Heart left ventricle (tissue), 16 donors: Measurements from ENCODE around the gene SNX11. TPM values are rescaled to one million over a fixed set of nuclear protein-coding genes. Genes with fewer than 3 reads are reported as not detected.

Experiments used
- ATAC-seq, 4 donors: fragments of 200-7000 bp; cut with Tn5 transposase; one replicate each; pipeline ENCODE4 v1.9.1; 2020 to 2022; ENCODE audit warnings: moderate library complexity in 4 of 4, mild to moderate bottlenecking in 3 of 4, moderate number of reproducible peaks in 1 of 4
- DNase-seq, 5 donors: peaks; one replicate each; pipeline ENCODE4 v3.0.0-alpha.2; 2020
- H3K27ac ChIP-seq, 12 donors: fragments of 200-600 bp; sonication (generic) in 4 of 12; one replicate each; pipeline versions ENCODE4 v1.5.0 to v1.8.0; 2016 to 2022; ENCODE audit warnings: mild to moderate bottlenecking in 2 of 12
- H3K27me3 ChIP-seq, 9 donors: fragments of 200-600 bp; sonication (generic) in 2 of 9; one replicate each; pipeline versions ENCODE4 v1.5.1 to v1.8.0; 2016 to 2022; ENCODE audit warnings: mild to moderate bottlenecking in 3 of 9
- H3K36me3 ChIP-seq, 9 donors: fragments of 200-600 bp; sonication (generic) in 2 of 9; one replicate each; pipeline versions ENCODE4 v1.5.0 to v1.8.0; 2018 to 2022; ENCODE audit warnings: mild to moderate bottlenecking in 2 of 9
- H3K4me1 ChIP-seq, 12 donors: fragments of 200-600 bp; sonication (generic) in 4 of 12; one replicate each; pipeline versions ENCODE4 v1.5.0 to v1.8.0; 2016 to 2022; ENCODE audit warnings: mild to moderate bottlenecking in 3 of 12
- H3K4me3 ChIP-seq, 12 donors: fragments of 200-600 bp; sonication (generic) in 4 of 12; one replicate each; pipeline versions ENCODE4 v1.5.0 to v1.8.0; 2017 to 2022; ENCODE audit warnings: mild to moderate bottlenecking in 9 of 12, moderate library complexity in 4 of 12
- H3K9me3 ChIP-seq, 12 donors: fragments of 200-600 bp; sonication (generic) in 4 of 12; one replicate each; pipeline versions ENCODE4 v1.5.0 to v1.8.0; 2016 to 2022; ENCODE audit warnings: mild to moderate bottlenecking in 1 of 12
- POLR2A ChIP-seq, 2 donors: fragments of 450-650 bp; IDR thresholded peaks; one replicate each; pipeline ENCODE4 v1.6.1; 2017; ENCODE audit warnings: antibody characterized with exemption in 2 of 2, mild to moderate bottlenecking in 2 of 2, moderate library complexity in 2 of 2
- WGBS, 4 donors: extraction: QIAGEN DNeasy Blood & Tissue Kit in 2 of 4; methylation state at CpG; one replicate each; pipeline versions ENCODE4 v1.1.5 to v1.1.7; 2013 to 2018; 5-methylcytosine and 5-hydroxymethylcytosine counted together
- intact Hi-C, 10 donors: fragments of 100-400 bp; cut with DNase I; formaldehyde crosslinking; loops; one replicate each; pipeline versions ENCODE4 v1.11.1 to v1.14.2; 2022
- polyA plus RNA-seq, 2 donors: library from polyadenylated mRNA; stranded (reverse); fragments of 200-250 nt; gene quantifications; one replicate each; pipeline ENCODE4 v1.2.3, GENCODE V29; 2013
- total RNA-seq, 9 donors: library from RNA; depleted of rRNA in 2 of 9; stranded (reverse); fragments of >200 nt in 2 of 9; fragmentation: NEBNext Ultra II Directional in 3 of 9; extraction: Animal tissue kit (Norgen Biotek cat#: 25700) in 3 of 9; gene quantifications; one replicate each; pipeline versions ENCODE4 v1.1.0 to v1.2.4, GENCODE V29; 2016 to 2023
- TF ChIP-seq, protein P1 (sequence below), 12 donors: fragments of 200-600 bp; sonication (generic) in 4 of 12; IDR thresholded peaks; one replicate each; pipeline versions ENCODE4 v1.5.0 to v1.8.0; 2018 to 2022; ENCODE audit warnings: antibody characterized with exemption in 12 of 12, mild to moderate bottlenecking in 5 of 12
- donor health status: ischemic (EF 13 %, LVEDD 7.1; RV severe dilation, severe dysfunction).
- donor health status: healthy with polysubstance abuse.
- donor health status: DM: no; HTN: yes; CAD: no.
- donor health status: DM: no; HTN: no; CAD: no.
- donor health status: ischemic (EF 25% LVEDD 6.9; RV normal size, moderate dysfunction).
- donor health status: ischemic (EF 25% LVEDD 5.7; RV mildly dilated, moderate dysfunction).
- donor health status: healthy.
- donor health status: DM: yes; HTN: yes; CAD: no.
- donor health status: ischemic (EF 35%, LVEDD 5.7; RV mildly dilated, moderate dysfunction).
- donor health status: nonischemic (EF 11% LVEDD 7.7; RV severe dilation, severe dysfunction).
- donor health status: DM: yes; HTN: yes; CAD: no.
- donor health status: PGD.
- donor health status: ischemic (EF 29% LVEDD 5.4; RV normal size, mild dysfunction).
- donor health status: nonischemic (EF 23%, LVEDD 6.1; RV moderate dilation, normal function).

Gene SNX11
- total and polyA plus RNA-seq, 11 donors = 5.2 to 30.8 (median 11.3) TPM

DNA sequence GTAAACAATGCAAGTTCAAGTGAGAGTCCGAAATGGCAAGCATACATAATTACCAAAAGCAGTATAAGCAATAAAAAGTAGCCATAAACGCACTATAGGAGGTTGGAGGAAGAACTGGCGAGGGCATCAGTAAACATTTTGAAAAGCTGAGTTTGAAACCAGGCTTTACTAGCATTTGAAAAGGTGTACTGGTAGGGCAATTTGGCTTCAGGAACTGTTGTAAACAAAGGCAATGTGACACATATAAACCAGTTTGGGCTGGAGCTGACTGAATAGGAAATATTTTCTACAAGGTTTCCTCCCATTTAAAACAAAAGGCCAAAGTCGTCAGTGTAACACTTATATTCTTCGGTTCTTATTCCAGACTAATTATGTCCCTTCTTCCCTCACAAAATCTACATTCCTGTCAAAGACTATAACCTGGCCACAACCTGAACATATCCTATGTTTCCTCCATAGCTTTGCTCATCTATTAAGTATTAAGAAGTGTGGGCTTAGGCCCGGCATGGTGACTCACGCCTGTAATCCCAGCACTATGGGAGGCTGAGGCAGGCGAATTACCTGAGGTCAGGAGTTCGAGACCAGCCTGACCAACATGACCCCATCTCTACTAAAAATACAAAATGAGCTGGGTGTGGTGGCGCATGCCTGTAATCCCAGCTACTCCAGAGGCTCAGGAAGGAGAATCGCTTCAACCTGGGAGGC lies 14.1 kb upstream of the SNX11 start:
- peaks cover 0 to 25% (median 5%) of the 10 kb centered on the region in 9 donors for H3K36me3 ChIP-seq
- DNase-seq = no peak
- 88 to 90% (median 89%) methylated on average over 11 of the region's 11 CpGs for WGBS, 4 donors
- no peak for ATAC-seq
- peaks cover 0 to 8% (median 0%) of the 10 kb centered on the region in 12 donors for H3K4me1 ChIP-seq
- intact Hi-C loops = no loop called here
- no peak for TF ChIP-seq POLR2A (IDR thresholded peaks at IDR 0.05)
- H3K27ac ChIP-seq = no peak overlapping the region
- no peak overlapping the region for H3K4me3 ChIP-seq
- no peaks in the 10 kb centered on the region for H3K9me3 ChIP-seq
- H3K27me3 ChIP-seq = no peaks in the 10 kb centered on the region

DNA sequence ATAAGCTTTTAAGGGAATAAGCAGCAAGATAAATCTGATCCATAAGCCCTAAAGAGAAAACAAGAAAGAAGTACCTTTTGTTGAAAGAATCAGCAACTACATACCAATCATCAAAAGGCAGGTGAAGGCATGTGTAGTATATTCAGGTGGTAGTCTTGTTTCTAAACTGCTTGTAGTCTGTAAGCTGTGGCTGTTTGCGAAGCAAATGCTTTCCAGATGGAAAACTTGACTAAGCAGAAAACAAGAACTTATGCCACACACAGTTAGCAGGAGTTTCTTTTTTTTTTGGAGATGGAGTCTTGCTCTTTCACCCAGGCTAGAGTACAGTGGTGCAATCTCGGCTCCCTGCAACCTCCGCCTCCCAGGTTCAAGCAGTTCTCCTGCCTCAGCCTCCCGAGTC lies 12.0 kb upstream of the SNX11 start:
- H3K4me1 ChIP-seq = peaks cover 0 to 18% (median 9%) of the 10 kb centered on the region in 12 donors
- DNase-seq = no peak
- ATAC-seq = no peak
- H3K9me3 ChIP-seq = no peaks in the 10 kb centered on the region
- no peak overlapping the region for H3K4me3 ChIP-seq
- peaks cover 0 to 25% (median 5%) of the 10 kb centered on the region in 9 donors for H3K36me3 ChIP-seq
- TF ChIP-seq, protein P1, sequence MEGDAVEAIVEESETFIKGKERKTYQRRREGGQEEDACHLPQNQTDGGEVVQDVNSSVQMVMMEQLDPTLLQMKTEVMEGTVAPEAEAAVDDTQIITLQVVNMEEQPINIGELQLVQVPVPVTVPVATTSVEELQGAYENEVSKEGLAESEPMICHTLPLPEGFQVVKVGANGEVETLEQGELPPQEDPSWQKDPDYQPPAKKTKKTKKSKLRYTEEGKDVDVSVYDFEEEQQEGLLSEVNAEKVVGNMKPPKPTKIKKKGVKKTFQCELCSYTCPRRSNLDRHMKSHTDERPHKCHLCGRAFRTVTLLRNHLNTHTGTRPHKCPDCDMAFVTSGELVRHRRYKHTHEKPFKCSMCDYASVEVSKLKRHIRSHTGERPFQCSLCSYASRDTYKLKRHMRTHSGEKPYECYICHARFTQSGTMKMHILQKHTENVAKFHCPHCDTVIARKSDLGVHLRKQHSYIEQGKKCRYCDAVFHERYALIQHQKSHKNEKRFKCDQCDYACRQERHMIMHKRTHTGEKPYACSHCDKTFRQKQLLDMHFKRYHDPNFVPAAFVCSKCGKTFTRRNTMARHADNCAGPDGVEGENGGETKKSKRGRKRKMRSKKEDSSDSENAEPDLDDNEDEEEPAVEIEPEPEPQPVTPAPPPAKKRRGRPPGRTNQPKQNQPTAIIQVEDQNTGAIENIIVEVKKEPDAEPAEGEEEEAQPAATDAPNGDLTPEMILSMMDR (IDR thresholded peaks at IDR 0.05) = no peak
- no peak for TF ChIP-seq POLR2A (IDR thresholded peaks at IDR 0.05)
- intact Hi-C loops = no loop called here
- WGBS, 4 donors = 92 to 96% (median 94%) methylated on average over 4 of the region's 4 CpGs
- no peaks in the 10 kb centered on the region for H3K27me3 ChIP-seq
- no peak overlapping the region for H3K27ac ChIP-seq

DNA sequence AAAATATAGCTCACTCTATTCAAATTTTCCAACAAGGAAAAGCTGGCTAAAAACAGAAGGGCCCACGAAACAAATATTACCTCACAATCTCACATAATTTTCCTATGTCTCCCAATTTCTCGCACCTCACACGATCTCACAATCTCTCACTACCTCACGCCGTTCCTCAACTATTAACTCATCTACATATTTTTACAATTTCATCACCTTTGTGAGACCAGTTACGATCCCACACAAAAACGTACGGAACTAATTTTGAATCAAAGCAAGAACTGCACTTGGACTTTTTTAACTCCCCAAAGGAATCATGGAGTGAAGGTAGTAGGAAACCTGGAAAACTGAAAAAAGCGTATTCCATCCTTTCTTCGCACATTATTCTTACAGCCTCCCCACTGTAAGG lies 7.4 kb upstream of the SNX11 start:
- WGBS, 4 donors = 29 to 35% (median 33%) methylated on average over 10 of the region's 10 CpGs
- Histone ChIP-seq H3K27me3 (no peaks in the 10 kb centered on the region), H3K9me3 (peaks cover 0 to 5% (median 0%) of the 10 kb centered on the region in 12 donors), H3K4me3 (peak overlapping the region; percentile 76 to 98 (median 90)), H3K27ac (peak overlapping the region in 9 of 12 donors; percentile 84 to 94 (median 92)), H3K4me1 (peaks cover 0 to 23% (median 10%) of the 10 kb centered on the region in 12 donors), H3K36me3 (peaks cover 0 to 7% (median 0%) of the 10 kb centered on the region in 9 donors)
- TF ChIP-seq, protein P1 (IDR thresholded peaks at IDR 0.05) = no peak
- TF ChIP-seq POLR2A (IDR thresholded peaks at IDR 0.05) = no peak
- ATAC-seq (no peak), DNase-seq (no peak)
- intact Hi-C loops = loop anchor here in 2 of 10 donors (2.0 kb wide), 2 partner anchors 73 to 75 kb away; no protein-coding TSS in a partner anchor

DNA sequence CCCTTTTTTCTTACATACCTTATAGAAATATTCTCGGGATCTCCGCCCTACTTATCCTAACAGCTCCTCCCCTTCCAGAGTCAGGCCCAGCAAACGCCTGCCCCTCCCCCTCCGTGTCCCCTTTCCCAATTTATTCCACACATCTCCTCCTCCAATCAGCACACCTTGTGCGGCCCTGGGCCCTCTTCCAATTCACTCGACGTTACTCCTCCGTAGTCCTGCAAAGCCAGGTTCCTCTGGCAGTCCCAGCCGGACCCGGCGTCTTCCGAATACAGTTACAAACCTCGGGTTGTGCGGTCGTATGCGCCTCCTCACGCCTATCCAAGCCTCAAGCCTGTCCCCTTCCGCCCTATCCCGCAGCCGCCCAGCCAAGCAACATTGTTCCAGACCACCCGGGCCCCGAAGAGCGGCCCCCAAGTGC lies 7.0 kb upstream of the SNX11 start:
- H3K4me1 ChIP-seq = peaks cover 0 to 23% (median 10%) of the 10 kb centered on the region in 12 donors
- H3K9me3 ChIP-seq = peaks cover 0 to 5% (median 0%) of the 10 kb centered on the region in 12 donors
- peak overlapping the region; percentile 76 to 98 (median 90) for H3K4me3 ChIP-seq
- no peaks in the 10 kb centered on the region for H3K27me3 ChIP-seq
- intact Hi-C loops = loop anchor here in 2 of 10 donors (1.0 to 2.0 kb wide), 3 partner anchors 47 to 76 kb away; no protein-coding TSS in a partner anchor
- H3K27ac ChIP-seq = peak overlapping the region; percentile 26 to 94 (median 90)
- DNase-seq (peak in 4 of 5 donors; percentile 29 to 58 (median 50)), ATAC-seq (peak in 3 of 4 donors; percentile 4 to 46 (median 25))
- TF ChIP-seq, protein P1 (IDR thresholded peaks at IDR 0.05) = no peak
- no peak for TF ChIP-seq POLR2A (IDR thresholded peaks at IDR 0.05)
- peaks cover 0 to 4% (median 0%) of the 10 kb centered on the region in 9 donors for H3K36me3 ChIP-seq
- WGBS, 4 donors = 1% methylated on average over 22 to 23 of the region's 23 CpGs
